NCI-H524 (cell line): Measurements from ENCODE around the gene LCT.

Experiments
- DNase-seq, 2 experiments: peaks; one replicate each; lab custom pipeline; 2025; lab: John Stamatoyannopoulos, UW

The LCT gene

GRCh38 chr2:135741395-135742324 is 95.3 kb downstream of the LCT start, which contains the start of gene UBXN4:
UBXN4 (plus strand) TSS chr2:135741855; CDS start chr2:135741930, 75 bp downstream.
- peak; percentile 96 to 99 for DNase-seq

- no peak for DNase-seq
These were observed 96.0 kb downstream of the LCT start for GRCh38 chr2:135741043-135741394.

GRCh38 chr2:135740206-135740605 is 96.8 kb downstream of the LCT start:
- no peak for DNase-seq
